ENCODE data around the gene OSBP2.

OSBP2 gene

DNA sequence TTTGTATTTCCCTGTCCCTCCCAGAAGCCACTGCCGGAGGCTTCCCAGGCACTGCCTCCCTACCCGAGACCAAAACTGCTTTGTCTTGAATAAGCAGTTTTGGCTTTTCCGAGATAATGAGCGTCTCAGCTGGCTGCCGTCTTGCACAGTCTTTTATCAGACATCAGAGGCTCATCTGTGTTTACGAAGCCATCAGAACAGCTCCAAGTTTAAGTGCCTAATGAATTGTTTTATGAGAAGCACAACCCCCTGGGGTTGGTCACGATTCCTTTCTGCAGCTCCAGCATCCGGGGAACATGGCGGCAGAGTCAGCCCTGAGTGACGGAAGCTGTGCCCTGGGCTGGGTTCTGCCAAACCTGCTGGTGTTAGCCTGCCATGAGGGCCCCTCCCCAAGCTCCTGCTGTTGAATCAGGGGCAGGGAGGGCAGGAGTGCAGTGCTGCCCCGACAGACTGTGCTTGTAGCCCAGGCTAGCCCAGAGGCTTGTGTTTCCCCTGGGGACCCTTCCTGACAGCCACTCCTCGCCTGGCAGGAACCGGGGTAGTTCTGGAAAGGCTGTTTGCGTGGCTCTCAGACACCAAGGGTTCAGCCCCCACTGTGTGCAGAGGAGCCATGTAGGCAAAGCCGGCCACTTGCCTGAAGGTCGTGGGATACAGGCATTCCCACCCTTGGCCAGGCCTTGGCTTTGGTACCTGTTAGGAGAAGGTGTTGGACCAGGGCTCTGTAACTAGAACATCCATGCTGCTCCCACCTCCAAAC, 177.8 kb downstream of the OSBP2 start:
- no peak for DNase-seq

DNA sequence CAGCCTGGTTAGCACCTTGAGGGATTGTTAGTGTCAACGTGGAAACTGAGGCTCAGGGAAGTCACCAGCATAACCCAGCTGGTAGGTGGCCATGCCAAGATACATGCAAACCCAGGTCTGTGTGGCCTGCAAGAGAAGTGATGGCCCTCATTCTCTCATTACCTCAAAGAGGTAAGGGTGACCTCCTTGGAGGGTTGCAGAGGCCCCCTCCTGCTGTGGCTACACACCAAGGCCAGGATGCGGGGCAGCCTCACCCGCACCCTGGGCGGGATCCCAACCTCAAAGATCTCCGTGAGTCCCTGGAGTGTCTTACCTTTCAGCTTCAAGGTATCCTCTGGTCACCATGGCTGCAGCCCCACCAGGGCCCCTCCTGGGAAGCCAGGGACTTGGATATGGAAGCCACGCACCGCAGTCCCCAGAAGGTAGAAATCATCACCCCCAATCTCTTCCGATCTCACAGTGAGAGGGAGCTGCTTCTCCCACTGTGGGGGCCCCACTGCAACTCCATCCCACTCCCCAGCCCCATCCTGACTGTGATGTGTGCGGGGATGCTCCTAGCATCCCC, 178.5 kb downstream of the OSBP2 start:
- no peak for DNase-seq

- DNase-seq, result no peak
Observed at GRCh38 chr22:30873661-30874060, 179.0 kb downstream of the OSBP2 start.

DNA sequence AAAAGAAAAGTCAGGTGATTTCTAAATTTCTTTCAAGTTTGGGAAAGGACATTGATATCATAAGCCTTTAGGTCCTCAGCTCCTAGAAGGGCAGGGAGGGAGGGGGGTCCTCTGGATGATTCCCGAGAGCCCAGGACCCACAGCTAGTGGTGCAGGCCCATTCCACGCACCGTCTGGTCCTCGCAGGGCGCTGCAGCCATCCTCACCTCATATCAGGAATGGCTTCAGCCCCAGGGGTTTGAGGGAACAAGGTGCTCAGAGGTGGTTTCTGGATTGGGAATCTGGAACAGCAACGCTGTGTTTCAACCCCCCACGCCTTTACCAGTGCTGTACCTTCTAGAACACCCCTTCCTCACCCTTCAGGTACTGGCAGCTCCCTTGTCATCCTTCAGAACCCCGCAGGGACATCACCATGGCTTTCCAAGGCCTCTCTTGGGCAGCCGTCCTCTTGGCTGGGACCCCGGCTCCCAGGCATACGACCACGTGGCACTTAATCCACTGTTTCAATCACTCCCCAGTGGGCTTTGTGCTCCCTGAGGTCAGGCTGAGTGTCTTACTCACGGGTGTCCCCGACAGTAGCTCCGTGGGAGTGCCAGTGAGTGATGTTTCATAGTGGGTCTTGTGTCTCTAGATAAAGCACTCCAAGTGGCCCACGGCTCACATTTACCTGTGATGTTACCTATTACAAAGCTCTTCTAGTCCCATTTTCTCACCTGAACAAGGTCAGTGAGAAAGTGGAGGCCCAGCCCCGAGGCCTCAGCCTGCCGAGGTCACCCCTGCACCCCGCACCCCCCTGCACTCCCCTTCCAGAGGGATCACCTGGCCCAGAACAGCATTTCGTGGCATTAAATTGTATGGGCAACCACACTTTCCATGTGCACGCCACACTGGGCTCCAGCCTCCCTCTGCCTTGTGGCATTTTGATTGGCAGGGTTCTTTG, 180.0 kb downstream of the OSBP2 start:
- DNase-seq, result no peak

GRCh38 chr22:30875481-30876215, 181.0 kb downstream of the OSBP2 start:
- DNase-seq, result no peak

DNA sequence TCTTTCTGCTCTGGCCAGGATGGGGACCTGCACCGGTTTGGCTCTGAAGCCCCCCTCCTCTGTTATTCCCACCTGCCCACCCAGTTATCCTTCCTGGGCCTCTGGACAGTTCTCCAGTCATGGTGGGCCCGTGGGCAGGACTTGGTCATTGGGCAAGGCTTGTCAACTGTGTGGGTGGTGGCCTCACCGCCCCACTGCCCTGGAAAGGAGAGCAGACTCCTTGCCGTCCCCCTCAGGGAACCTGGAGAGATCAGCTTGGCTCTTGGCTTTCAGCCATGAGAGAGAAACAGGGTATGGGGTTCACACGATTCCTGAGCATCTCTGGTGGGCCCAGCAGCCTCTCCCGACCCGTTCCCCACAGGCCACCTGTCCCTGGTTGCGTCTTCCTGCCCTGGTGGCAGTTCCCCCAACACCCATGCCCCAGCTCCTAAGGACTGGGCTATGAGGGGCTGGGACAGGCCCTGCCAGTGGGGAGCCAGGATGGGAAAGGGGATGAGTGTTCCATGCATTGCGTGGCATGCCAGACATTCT, 181.6 kb downstream of the OSBP2 start:
- no peak for DNase-seq

DNA sequence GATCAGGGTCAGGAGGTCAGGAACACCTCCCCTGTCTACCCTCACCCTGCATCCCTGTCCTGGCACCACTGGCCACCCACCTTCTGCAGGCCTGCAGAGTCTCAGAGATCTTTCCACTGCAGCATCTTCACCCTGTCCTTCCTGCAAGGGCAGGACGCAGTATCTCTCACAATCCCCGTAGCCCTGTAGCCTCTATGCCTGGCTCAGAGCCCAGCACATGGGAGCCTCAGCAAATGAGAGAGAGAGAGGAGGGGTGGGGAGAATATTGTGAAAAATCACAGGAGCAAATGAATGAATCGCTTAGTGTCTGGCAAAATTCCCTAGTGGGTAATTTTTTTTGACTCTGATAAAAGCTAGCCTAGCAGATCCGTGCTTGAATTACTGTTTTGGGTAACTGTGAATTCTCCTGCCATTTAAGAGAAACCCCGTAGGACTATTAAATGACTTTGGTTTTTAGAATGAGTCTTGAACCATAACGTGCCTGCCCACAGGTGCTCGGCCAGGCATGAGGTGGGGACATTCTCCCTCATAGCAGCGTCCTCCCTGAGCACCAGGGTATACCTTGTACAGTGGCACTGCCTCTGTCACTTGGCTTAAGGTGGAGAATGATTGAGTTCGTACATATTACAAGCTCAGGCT, 182.4 kb downstream of the OSBP2 start:
- DNase-seq, result no peak

DNA sequence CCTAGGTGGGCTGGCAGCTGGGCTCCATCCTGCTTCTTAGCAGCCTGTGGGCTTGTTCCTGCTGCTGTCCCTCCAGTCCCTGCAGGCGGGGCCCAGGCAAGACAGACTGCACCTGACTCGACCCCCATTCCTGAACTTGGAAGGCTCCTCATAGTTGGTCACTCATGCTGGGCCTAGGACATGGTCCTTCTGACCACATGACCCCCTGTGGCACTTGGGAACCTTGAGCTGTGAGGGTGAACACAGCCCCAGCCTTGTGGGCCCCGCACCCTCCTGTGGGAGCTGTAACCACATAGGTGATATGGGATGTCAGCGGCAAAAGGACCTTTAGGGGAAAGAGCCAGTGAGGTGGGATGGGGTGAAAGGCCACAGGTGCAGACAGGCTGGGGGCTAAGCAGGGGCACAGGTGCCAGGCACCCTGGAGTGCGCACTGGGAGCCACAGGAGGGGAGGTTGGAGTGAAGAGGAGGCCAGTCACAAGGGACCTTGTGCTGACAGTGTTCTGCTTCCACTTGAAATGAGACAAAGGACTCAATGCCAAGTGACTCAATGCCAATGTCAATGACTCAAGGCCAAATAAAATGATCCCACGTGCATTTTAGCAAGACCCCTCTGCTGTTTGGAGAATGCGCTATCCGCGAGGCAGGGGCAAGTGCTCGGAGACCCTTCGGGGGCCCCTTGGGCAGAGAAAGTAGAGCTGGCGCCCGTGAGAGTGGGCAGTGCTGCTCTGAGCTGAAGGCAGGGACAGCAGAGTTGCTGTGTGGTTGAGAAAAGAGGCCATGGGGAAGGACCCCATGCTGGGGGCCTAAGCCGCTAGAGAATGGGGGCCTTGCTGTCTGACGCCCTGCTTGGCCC, 183.2 kb downstream of the OSBP2 start:
- DNase-seq, result no peak

DNA sequence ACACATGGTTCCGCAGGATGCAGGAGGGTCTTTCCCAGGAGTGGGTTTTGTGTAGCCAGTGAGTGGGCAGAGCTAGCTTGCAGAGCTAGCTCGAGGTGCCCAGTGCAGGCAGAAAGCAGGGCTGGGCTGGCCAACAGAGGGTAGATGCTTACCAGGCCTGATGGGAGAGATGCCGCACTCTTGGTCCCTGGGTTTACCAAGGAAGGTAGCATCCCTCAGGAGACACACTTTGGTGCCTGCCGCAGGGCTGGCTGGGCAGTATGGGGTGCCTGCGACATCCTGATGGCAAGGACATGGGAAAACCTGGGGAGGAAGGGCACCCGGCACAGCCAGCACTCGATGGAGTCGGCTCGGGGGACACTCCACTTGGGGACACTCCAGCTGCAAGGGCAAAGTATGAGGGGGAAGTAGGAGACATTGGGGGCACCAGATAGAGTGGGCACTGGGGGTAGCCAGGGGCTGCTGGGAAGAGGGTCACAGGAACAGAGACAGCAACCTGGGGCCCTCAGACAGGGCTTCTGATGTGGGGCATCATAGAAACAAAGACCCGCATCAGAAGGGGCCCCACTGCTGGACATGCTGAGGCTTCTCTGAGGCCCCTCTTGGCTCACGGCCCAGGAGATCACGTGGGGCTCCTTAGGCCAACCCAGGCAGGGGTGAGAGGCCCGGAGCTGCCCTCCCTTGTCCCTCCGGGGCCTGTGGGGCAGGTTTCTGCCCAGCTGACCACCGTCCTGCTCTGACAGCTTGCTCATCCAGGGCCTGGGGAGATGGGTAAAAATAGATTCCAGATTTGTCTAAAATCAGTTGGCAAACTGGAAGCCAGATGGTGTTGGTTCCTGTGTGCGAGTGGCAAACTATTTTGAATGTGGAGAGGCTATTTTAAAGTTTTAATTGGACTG, 184.1 kb downstream of the OSBP2 start:
- DNase-seq, result no peak

DNA sequence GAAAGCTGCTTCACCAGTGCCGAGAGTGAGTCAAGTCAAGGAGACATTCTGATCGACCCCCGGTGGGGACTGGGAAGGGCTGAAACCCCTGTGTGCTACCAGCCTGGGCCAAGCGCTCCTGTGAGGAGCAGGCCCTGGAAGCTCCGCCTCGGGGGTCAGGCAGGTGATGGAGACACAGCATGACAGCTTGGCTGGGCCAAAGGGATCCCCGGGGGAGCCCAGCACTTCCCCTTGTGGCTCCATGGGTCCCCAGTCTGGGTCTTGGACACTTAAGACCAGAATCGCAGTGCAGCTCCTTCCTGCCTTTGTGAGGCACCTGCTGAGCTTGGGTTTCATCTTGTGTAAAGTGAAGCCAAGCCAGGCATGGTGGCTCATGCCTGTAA, 184.7 kb downstream of the OSBP2 start:
- no peak for DNase-seq

DNA sequence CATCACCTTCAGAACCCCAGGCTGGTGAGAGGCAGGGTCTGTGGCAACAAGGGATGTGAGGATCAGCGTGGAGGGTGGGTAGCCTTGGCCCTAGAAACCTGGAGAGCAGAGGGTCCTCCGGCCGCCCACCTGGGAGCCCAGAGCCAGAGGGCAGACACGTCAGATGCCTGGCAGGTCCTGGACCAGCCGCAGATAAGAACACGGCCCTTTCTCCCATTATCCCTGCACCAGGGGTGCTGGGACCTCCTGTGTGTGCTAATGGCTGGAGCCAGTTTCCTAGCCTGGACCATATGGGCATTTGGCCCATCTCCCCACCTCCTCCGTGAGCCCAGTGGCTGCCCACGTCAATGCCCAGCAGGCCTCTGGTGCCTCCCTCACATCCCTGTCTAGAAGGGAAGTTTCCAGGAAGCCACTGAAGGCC, 185.5 kb downstream of the OSBP2 start:
- DNase-seq, result no peak

- no peak for DNase-seq
Observed at GRCh38 chr22:30880847-30881246, 186.2 kb downstream of the OSBP2 start.

- DNase-seq, result no peak
Observed at GRCh38 chr22:30881361-30882183, 186.9 kb downstream of the OSBP2 start.

DNA sequence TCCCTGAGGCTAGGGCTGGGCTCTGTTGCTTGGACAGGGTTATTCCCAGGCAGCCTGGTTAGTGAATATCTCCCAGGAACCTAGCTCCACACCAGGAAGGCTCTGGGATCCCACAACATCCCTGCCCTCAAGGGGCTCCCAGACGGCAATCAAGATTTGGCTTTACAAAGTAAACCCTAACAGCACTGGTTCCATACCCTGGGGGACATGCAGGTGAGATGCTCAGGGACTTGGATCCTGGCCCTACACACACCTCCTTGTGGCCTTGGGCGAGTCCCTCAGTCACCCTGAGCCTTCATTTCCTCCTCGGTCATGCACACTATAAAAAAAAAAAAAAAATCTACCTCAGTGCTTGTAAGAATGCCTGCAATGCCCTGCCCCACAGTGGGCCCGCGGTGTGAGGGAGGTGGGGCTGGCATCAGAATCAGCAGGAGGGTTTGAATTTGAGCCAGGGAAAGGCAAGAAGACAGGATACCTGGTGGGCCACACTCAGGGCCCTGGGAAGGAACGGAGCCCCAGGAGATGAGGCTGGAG, 187.6 kb downstream of the OSBP2 start:
- no peak for DNase-seq

DNA sequence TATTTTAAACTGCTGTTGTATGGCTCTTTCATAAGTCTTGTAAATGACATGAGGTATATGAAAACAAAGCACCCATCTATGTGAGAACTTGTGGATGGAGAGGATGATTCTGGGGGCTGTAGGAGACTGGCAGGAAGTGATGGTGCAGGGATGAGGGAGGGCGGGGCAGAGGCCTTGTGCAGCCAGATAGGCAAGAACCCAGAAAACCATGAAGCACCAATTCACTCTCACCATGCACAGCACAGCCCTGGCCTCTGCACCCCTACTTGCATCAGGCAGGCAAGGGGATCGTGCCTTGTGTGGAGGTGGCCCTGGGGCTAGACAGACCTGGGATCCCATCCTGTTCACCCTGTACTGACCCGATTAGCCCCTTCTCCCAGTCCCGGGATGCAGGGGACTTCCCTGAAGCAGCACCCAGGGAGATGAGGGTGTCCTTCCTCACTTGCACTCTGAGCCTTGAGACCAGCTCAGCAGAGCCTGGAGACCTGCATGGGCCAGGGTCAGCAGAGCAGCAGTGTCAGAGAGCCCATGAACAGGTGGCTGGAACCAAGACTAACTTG, 188.4 kb downstream of the OSBP2 start:
- DNase-seq, result no peak

GRCh38 chr22:30883586-30884145, 189.0 kb downstream of the OSBP2 start:
- DNase-seq, result no peak

DNA sequence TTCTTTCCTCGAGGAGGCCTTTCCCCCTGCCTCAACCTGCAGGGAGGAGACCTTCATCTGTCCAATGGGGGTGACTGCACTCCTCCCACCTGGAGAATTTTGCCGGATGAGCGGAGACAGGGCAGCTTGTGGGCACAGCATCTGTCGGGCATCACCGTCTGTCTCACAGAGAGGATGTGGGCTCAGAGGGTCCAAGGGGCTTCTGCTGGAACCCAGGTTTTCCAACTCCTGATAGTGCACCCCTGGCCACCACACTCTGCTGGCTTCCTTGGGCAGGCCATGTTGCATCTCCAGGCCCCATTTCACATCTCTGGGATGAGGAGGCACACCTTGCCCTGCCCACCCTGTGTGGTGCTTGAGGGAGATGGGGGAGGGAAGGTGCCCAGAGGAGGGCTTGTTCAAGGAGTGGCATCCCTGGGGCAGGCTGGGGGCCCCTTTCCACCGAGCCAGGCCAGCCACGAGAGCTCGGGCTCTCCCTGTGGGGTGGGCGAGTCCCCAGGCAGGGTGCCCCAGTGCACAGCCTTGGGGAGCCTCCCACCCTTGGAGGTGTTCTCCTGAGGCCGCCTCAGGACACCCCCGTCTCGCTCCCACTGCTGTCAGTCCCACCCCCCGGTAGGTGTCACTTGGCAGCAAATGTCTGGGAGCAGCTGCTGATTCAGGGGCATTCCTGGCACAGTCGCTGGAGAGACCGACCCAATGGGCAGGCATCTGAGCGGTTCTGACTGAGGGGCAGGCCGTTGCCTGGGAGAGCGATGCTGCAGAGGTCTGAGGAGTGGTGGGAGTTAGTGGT, 189.7 kb downstream of the OSBP2 start:
- no peak for DNase-seq

GRCh38 chr22:30885001-30885366, 190.3 kb downstream of the OSBP2 start:
- DNase-seq, result no peak

All from inflammatory macrophage treated with lipopolysaccharide for 4 hours (primary cell).